A673 (cell line): Measurements from ENCODE around the gene LMTK2. TPM values are rescaled to one million over a fixed set of nuclear protein-coding genes. Genes with fewer than 3 reads are reported as not detected.

Source experiments
- BruUV-seq: library from RNA; stranded (reverse); fragments of 400-500 nt; replicated peaks from 2 replicates; lab custom pipeline; 2021; lab: Mats Ljungman, UMichigan
- CTCF ChIA-PET: fragments of 300-600 bp; sonication (Branson Sonifier 250); formaldehyde crosslinking; loops from one replicate; lab custom pipeline; 2022; ENCODE audit warnings: antibody characterized with exemption; lab: Charles Lee
- POLR2A ChIA-PET: fragments of 300-600 bp; sonication (Branson Sonifier 250); formaldehyde crosslinking; loops from one replicate; lab custom pipeline; 2022; ENCODE audit warnings: antibody characterized with exemption; ENCODE audit not compliant: low non-redundant PET; lab: Charles Lee
- DNase-seq: peaks from one replicate; pipeline ENCODE4 v3.0.0-alpha.2; 2015; ENCODE audit warnings: low spot score
- H3K27ac ChIP-seq: fragments of 200-600 bp; sonication (generic); 2 replicates; pipeline ENCODE4 v1.5.1; 2016; ENCODE audit warnings: mixed run types, low read depth, mild to moderate bottlenecking, mixed read lengths, antibody characterized with exemption, low read length; ENCODE audit not compliant: poor library complexity, severe bottlenecking
- H3K27me3 ChIP-seq: fragments of 200-600 bp; sonication (generic); replicated peaks from 2 replicates; pipeline ENCODE4 v1.6.1; 2017; ENCODE audit warnings: mixed run types, low read depth, mild to moderate bottlenecking, mixed read lengths, antibody characterized with exemption, low read length; ENCODE audit not compliant: insufficient read depth, poor library complexity
- H3K36me3 ChIP-seq: fragments of 200-600 bp; sonication (generic); 2 replicates; pipeline ENCODE4 v1.6.1; 2016; ENCODE audit warnings: mixed run types, mild to moderate bottlenecking, mixed read lengths, antibody characterized with exemption, low read length; ENCODE audit not compliant: insufficient read depth, poor library complexity, severe bottlenecking
- H3K4me1 ChIP-seq: fragments of 200-600 bp; sonication (generic); 2 replicates; pipeline ENCODE4 v1.6.1; 2017; ENCODE audit warnings: mixed run types, mild to moderate bottlenecking, mixed read lengths, antibody characterized with exemption, low read length; ENCODE audit not compliant: insufficient read depth, poor library complexity, severe bottlenecking
- H3K4me3 ChIP-seq: fragments of 200-600 bp; sonication (generic); 2 replicates; pipeline ENCODE4 v1.5.1; 2016; ENCODE audit warnings: low read depth, mixed run types, mild to moderate bottlenecking, mixed read lengths, low read length; ENCODE audit not compliant: poor library complexity, severe bottlenecking
- H3K9me3 ChIP-seq: fragments of 200-600 bp; sonication (generic); 2 replicates; pipeline ENCODE4 v1.6.1; 2016; ENCODE audit warnings: mixed run types, low read depth, mild to moderate bottlenecking, mixed read lengths, antibody characterized with exemption, low read length; ENCODE audit not compliant: poor library complexity, severe bottlenecking
- EZH2 ChIP-seq: fragments of 200-600 bp; sonication (generic); IDR thresholded peaks from 2 replicates; pipeline ENCODE4 v1.6.1; 2017; ENCODE audit warnings: borderline replicate concordance, low read depth, mild to moderate bottlenecking, mixed read lengths, antibody characterized with exemption, low read length; ENCODE audit not compliant: poor library complexity, severe bottlenecking
- intact Hi-C: fragments of 100-400 bp; cut with micrococcal nuclease; formaldehyde crosslinking; loops from one replicate; pipeline ENCODE4 v1.10.0; 2022; ENCODE audit not compliant: unreplicated experiment
- total RNA-seq: library from RNA; stranded (reverse); gene quantifications from 2 replicates; pipeline ENCODE4 v1.2.3, GENCODE V29; 2021
- TF ChIP-seq, protein P1 (sequence below): fragments of 300-800, 200-600 bp; sonication (generic); conservative IDR thresholded peaks from 2 replicates; pipeline ENCODE4 v1.5.1; 2017; ENCODE audit warnings: low read depth, mild to moderate bottlenecking, antibody characterized with exemption, low read length, moderate library complexity, mixed read lengths

Gene LMTK2
- total RNA-seq, 1 experiment from 2014 or later = 20.6 TPM

- no peaks in the 10 kb centered on the region for H3K4me1 ChIP-seq
- intact Hi-C loops = no loop called here
- no peak overlapping the region for H3K27ac ChIP-seq
- no peaks in the 10 kb centered on the region for H3K27me3 ChIP-seq
- CTCF ChIA-PET = no interaction called here
- no TSS peak for BruUV-seq
- TF ChIP-seq EZH2 = no peak
- TF ChIP-seq, protein P1, sequence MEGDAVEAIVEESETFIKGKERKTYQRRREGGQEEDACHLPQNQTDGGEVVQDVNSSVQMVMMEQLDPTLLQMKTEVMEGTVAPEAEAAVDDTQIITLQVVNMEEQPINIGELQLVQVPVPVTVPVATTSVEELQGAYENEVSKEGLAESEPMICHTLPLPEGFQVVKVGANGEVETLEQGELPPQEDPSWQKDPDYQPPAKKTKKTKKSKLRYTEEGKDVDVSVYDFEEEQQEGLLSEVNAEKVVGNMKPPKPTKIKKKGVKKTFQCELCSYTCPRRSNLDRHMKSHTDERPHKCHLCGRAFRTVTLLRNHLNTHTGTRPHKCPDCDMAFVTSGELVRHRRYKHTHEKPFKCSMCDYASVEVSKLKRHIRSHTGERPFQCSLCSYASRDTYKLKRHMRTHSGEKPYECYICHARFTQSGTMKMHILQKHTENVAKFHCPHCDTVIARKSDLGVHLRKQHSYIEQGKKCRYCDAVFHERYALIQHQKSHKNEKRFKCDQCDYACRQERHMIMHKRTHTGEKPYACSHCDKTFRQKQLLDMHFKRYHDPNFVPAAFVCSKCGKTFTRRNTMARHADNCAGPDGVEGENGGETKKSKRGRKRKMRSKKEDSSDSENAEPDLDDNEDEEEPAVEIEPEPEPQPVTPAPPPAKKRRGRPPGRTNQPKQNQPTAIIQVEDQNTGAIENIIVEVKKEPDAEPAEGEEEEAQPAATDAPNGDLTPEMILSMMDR = no peak
- DNase-seq = no peak
- H3K9me3 ChIP-seq = no peaks in the 10 kb centered on the region
- no peak overlapping the region for H3K4me3 ChIP-seq
- POLR2A ChIA-PET = no interaction called here
- peaks cover 10% of the 10 kb centered on the region for H3K36me3 ChIP-seq
These were observed 32.0 kb downstream of the LMTK2 start for GRCh38 chr7:98138672-98139071.

GRCh38 chr7:98142658-98143057 is 36.0 kb downstream of the LMTK2 start:
- H3K4me3 ChIP-seq = no peak overlapping the region
- peaks cover 10% of the 10 kb centered on the region for H3K36me3 ChIP-seq
- ChIA-PET CTCF (no interaction called here), POLR2A (no interaction called here)
- intact Hi-C loops = no loop called here
- H3K4me1 ChIP-seq = no peaks in the 10 kb centered on the region
- DNase-seq = no peak
- H3K9me3 ChIP-seq = no peaks in the 10 kb centered on the region
- no peak overlapping the region for H3K27ac ChIP-seq
- TF ChIP-seq EZH2 = no peak
- TF ChIP-seq, protein P1 = no peak
- no peaks in the 10 kb centered on the region for H3K27me3 ChIP-seq
- no TSS peak for BruUV-seq

DNA sequence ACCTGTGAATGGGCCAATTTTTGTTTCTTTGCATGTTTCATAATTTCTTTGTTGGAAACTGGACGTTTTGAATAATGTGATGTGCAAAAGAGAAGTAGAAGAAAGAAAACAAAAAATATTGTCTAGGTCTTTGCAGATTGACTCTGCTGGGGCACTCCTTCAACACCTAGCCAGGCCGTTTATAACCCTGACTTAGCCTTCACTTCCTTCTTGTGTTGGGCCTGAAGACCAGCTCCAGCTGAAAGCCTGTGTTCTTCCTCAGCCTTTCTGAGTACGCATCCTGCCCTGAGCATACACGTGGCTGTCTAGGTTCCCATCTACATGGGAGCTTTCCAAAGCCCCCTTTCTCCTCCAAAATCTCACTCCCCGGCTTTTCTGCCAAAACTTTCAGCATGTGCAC is 41.9 kb downstream of the LMTK2 start:
- DNase-seq = no peak
- Histone ChIP-seq H3K4me1 (no peaks in the 10 kb centered on the region), H3K4me3 (no peak overlapping the region), H3K9me3 (no peaks in the 10 kb centered on the region), H3K36me3 (peaks cover 3% of the 10 kb centered on the region), H3K27me3 (no peaks in the 10 kb centered on the region), H3K27ac (no peak overlapping the region)
- ChIA-PET POLR2A (no interaction called here), CTCF (no interaction called here)
- no TSS peak for BruUV-seq
- TF ChIP-seq, protein P1 = no peak
- no peak for TF ChIP-seq EZH2
- intact Hi-C loops = no loop called here
